Spinal cord (tissue), 4 donors: ENCODE results near the gene GSTK1. TPM values are rescaled to one million over a fixed set of nuclear protein-coding genes. Genes with fewer than 3 reads are reported as not detected.

Source experiments
- polyA plus RNA-seq, 2 donors: library from polyadenylated mRNA; unstranded; fragments of 120-200 nt; gene quantifications; one replicate each; pipeline ENCODE4 v1.2.1, GENCODE V29; 2013; ENCODE audit not compliant: insufficient read length in 2 of 2
- small RNA-seq: library from RNA; depleted of rRNA; stranded (forward); fragments of <200 nt; gene quantifications from one replicate; pipeline ENCODE3, GENCODE V24; 2014; ENCODE audit warnings: low replicate concordance
- total RNA-seq, 2 donors: library from RNA; depleted of rRNA in 1 of 2; stranded (reverse); fragments of 120-200 nt in 1 of 2; fragments of >200 nt in 1 of 2; gene quantifications; one replicate each; pipeline versions ENCODE4 v1.2.3 to v1.2.4, GENCODE V29; 2013 to 2014

Gene GSTK1
- total and polyA plus RNA-seq, 4 donors, result 58.2 to 131 (median 88.1) TPM

Small RNA genes lying within 50 kb of the gene (small RNA-seq; reads per million reads assigned to genes)
- gene AC073342.3 (not detected), gene RN7SL481P (not detected), gene RN7SL535P (not detected)

Other genes starting within 250 kb of the GSTK1 start
- under 1 TPM; 0.28 to 0.50 TPM for gene OR9A2, start 236.3 kb upstream of the GSTK1 start, total RNA-seq
- gene OR9A2, start 236.3 kb upstream of the GSTK1 start, polyA plus RNA-seq, result not detected
- not detected for gene OR6V1, start 211.1 kb upstream of the GSTK1 start, total RNA-seq
- not detected for gene OR6V1, start 211.1 kb upstream of the GSTK1 start, polyA plus RNA-seq
- gene PIP, start 131.4 kb upstream of the GSTK1 start, total RNA-seq, result not detected
- not detected for gene PIP, start 131.4 kb upstream of the GSTK1 start, polyA plus RNA-seq
- gene TAS2R39, start 80.0 kb upstream of the GSTK1 start, total RNA-seq, result not detected
- gene TAS2R39, start 80.0 kb upstream of the GSTK1 start, polyA plus RNA-seq, result not detected
- not detected for gene TAS2R40, start 41.4 kb upstream of the GSTK1 start, total RNA-seq
- not detected for gene TAS2R40, start 41.4 kb upstream of the GSTK1 start, polyA plus RNA-seq
- 1 to 10 TPM in 1 of 2 donors, under 1 TPM in 1; 0.59 to 2.2 TPM for gene TMEM139, start 21.5 kb downstream of the GSTK1 start, total RNA-seq
- 1 to 10 TPM; 1.3 to 2.2 TPM for gene TMEM139, start 21.5 kb downstream of the GSTK1 start, polyA plus RNA-seq
- 10 to 100 TPM; 14.2 to 17.6 TPM for gene CASP2, start 24.9 kb downstream of the GSTK1 start, total RNA-seq
- gene CASP2, start 24.9 kb downstream of the GSTK1 start, polyA plus RNA-seq, result 10 to 100 TPM; 21.9 to 28.5 TPM
- gene CLCN1, start 52.7 kb downstream of the GSTK1 start, total RNA-seq, result under 1 TPM in 1 of 2 donors, not detected in 1; 0.28 TPM
- gene CLCN1, start 52.7 kb downstream of the GSTK1 start, polyA plus RNA-seq, result under 1 TPM; 0.06 to 0.68 TPM
- 10 to 100 TPM; 26.7 to 53.5 TPM for gene FAM131B, start 99.3 kb downstream of the GSTK1 start, total RNA-seq
- 100 to 1,000 TPM; 108 to 112 TPM for gene FAM131B, start 99.3 kb downstream of the GSTK1 start, polyA plus RNA-seq
- 10 to 100 TPM; 18.3 to 37.2 TPM for gene ZYX, start 117.9 kb downstream of the GSTK1 start, total RNA-seq
- gene ZYX, start 117.9 kb downstream of the GSTK1 start, polyA plus RNA-seq, result 100 to 1,000 TPM; 159 to 169 TPM
- gene EPHA1, start 145.4 kb downstream of the GSTK1 start, total RNA-seq, result under 1 TPM; 0.89 to 0.94 TPM
- 1 to 10 TPM; 3.6 to 6.6 TPM for gene EPHA1, start 145.4 kb downstream of the GSTK1 start, polyA plus RNA-seq
- gene TAS2R60, start 180.0 kb downstream of the GSTK1 start, total RNA-seq, result not detected
- gene TAS2R60, start 180.0 kb downstream of the GSTK1 start, polyA plus RNA-seq, result not detected
- gene TAS2R41, start 214.4 kb downstream of the GSTK1 start, total RNA-seq, result not detected
- not detected for gene TAS2R41, start 214.4 kb downstream of the GSTK1 start, polyA plus RNA-seq